Mesenteric fat pad (tissue), 1 donor: ENCODE measurements around the gene DHX34. TPM values are rescaled to one million over a fixed set of nuclear protein-coding genes. Genes with fewer than 3 reads are reported as not detected.
"Not testable (repeated sequence)": the region's sequence is repeated elsewhere in the genome, so short reads cannot be mapped to it uniquely, and the experiment has no call there.

Source experiments
- DNase-seq: peaks from one replicate; pipeline ENCODE4 v3.0.0-alpha.2; 2020; ENCODE audit warnings: low spot score
- long read RNA-seq: library from polyadenylated mRNA; unstranded; transcript quantifications from one replicate; pipeline ENCODE4 v2.0.0, GENCODE V29; 2020
- total RNA-seq: library from RNA; stranded (reverse); fragmentation: NEBNext Ultra II Directional; extraction: Animal tissue kit (Norgen Biotek cat#: 25700); gene quantifications from one replicate; pipeline ENCODE4 v1.2.1, GENCODE V29; 2021
- donor health status: DM: yes; HTN: yes; CAD: no.

The DHX34 gene
- total RNA-seq = 13.2 TPM
- long read RNA-seq, partial matches to known transcripts = 13 of 14 reads
- long read RNA-seq, other reads (novel, unspliced or antisense) = 1 of 14 reads

- peak; percentile 99 for DNase-seq
Measured at GRCh38 chr19:47348819-47349795, at the start of gene DHX34. TSS of gene DHX34 (plus strand) at chr19:47349315. CDS start at chr19:47353031, 3,716 bp downstream.

GRCh38 chr19:47300867-47301266 is 48.2 kb upstream of the DHX34 start:
- not testable (repeated sequence) for DNase-seq

- DNase-seq = no peak
Measured at GRCh38 chr19:47302249-47302648, 46.9 kb upstream of the DHX34 start.

- no peak for DNase-seq
Measured at GRCh38 chr19:47303966-47304365, 45.1 kb upstream of the DHX34 start.

- DNase-seq = no peak
Measured at GRCh38 chr19:47305309-47305751, 43.8 kb upstream of the DHX34 start.

GRCh38 chr19:47306303-47306702 is 42.8 kb upstream of the DHX34 start:
- DNase-seq = no peak

GRCh38 chr19:47309038-47309437 is 40.1 kb upstream of the DHX34 start:
- DNase-seq = no peak

GRCh38 chr19:47309608-47310007 is 39.5 kb upstream of the DHX34 start, which contains the start of gene C5AR1:
TSS of gene C5AR1 (plus strand) at chr19:47309861. CDS start at chr19:47309896, 35 bp downstream.
- DNase-seq = no peak

- no peak for DNase-seq
Measured at GRCh38 chr19:47310323-47310722, 38.8 kb upstream of the DHX34 start.

- no peak for DNase-seq
Measured at GRCh38 chr19:47310819-47311218, 38.3 kb upstream of the DHX34 start.

GRCh38 chr19:47312366-47313006 is 36.6 kb upstream of the DHX34 start:
- DNase-seq = no peak

- no peak for DNase-seq
Measured at GRCh38 chr19:47313754-47314295, 35.3 kb upstream of the DHX34 start.

- no peak for DNase-seq
Measured at GRCh38 chr19:47315125-47315821, 33.8 kb upstream of the DHX34 start.

- no peak for DNase-seq
Measured at GRCh38 chr19:47316513-47316912, 32.6 kb upstream of the DHX34 start.

GRCh38 chr19:47319923-47320871 is 28.9 kb upstream of the DHX34 start:
- DNase-seq = no peak

- no peak for DNase-seq
Measured at GRCh38 chr19:47321630-47322029, 27.5 kb upstream of the DHX34 start.

GRCh38 chr19:47322058-47322457 is 27.1 kb upstream of the DHX34 start:
- DNase-seq = no peak

GRCh38 chr19:47323409-47323808 is 25.7 kb upstream of the DHX34 start:
- DNase-seq = no peak

- no peak for DNase-seq
Measured at GRCh38 chr19:47323872-47324271, 25.2 kb upstream of the DHX34 start.

GRCh38 chr19:47324502-47324901 is 24.6 kb upstream of the DHX34 start:
- no peak for DNase-seq
